RWPE1 (cell line): ENCODE results near the gene TOR2A.

Experiments used
- CTCF ChIA-PET: fragments of 350-600 bp; sonication (Branson Sonifier 250); formaldehyde crosslinking; extraction: SDS; loops from one replicate; lab custom pipeline; 2021; lab: Yijun Ruan, JAX
- POLR2A ChIA-PET: fragments of 400-600 bp; formaldehyde crosslinking; extraction: SDS; loops from one replicate; lab custom pipeline; 2020; ENCODE audit warnings: antibody characterized with exemption; ENCODE audit not compliant: low non-redundant PET; lab: Yijun Ruan, JAX
- DNase-seq: peaks from one replicate; pipeline ENCODE4 v3.0.0; 2012; ENCODE audit warnings: low spot score
- H3K27ac ChIP-seq: fragments of 450-650 bp; 2 replicates; pipeline ENCODE4 v1.5.1; 2017
- CTCF ChIP-seq: fragments of 450-650 bp; conservative IDR thresholded peaks from 2 replicates; pipeline ENCODE4 v1.5.1; 2017; ENCODE audit warnings: low read depth, mild to moderate bottlenecking

The TOR2A gene

GRCh38 chr9:127708952-127709587 is 26.0 kb downstream of the TOR2A start:
- no peak overlapping the region for H3K27ac ChIP-seq
- no peak for TF ChIP-seq CTCF
- POLR2A ChIA-PET, result no interaction called here
- CTCF ChIA-PET, result interaction anchor here (0.8 kb wide), 1 partner anchor 25 kb away, joined by 3 read pairs; the partner anchor contains the start of gene TOR2A
- no peak for DNase-seq

- ChIA-PET CTCF (interaction anchor here (1.9 kb wide), 1 partner anchor 27 kb away, joined by 9 read pairs; the partner anchor contains the start of gene TOR2A), POLR2A (no interaction called here)
- TF ChIP-seq CTCF, result no peak
- H3K27ac ChIP-seq, result no peak overlapping the region
- no peak for DNase-seq
These were observed 27.3 kb downstream of the TOR2A start for GRCh38 chr9:127707766-127708165.

- CTCF ChIA-PET, result interaction anchor here (1.0 to 1.9 kb wide), 2 partner anchors 9 to 28 kb away, joined by 3 to 9 read pairs; partner anchors contain the start of genes PTRH1, TOR2A and TTC16
These were observed 28.3 kb downstream of the TOR2A start, which contains the start of gene CFAP157 for GRCh38 chr9:127706836-127707241. Gene CFAP157, plus strand, starts transcription at chr9:127706988. Its CDS starts 44 bp downstream, at chr9:127707032.

GRCh38 chr9:127705577-127706379 is 29.3 kb downstream of the TOR2A start:
- no peak for TF ChIP-seq CTCF
- ChIA-PET CTCF (interaction anchor here (0.7 to 1.9 kb wide), 3 partner anchors 9 to 29 kb away, joined by 3 to 9 read pairs (median 3); partner anchors contain the start of genes PTRH1, TOR2A and TTC16), POLR2A (interaction anchor here (0.6 kb wide), 2 partner anchors 11 to 393 kb away, joined by 3 read pairs; no protein-coding TSS in a partner anchor)
- no peak for DNase-seq
- no peak overlapping the region for H3K27ac ChIP-seq

More at GRCh38 chr9:127706836-127707241, 28.3 kb downstream of the TOR2A start, which contains the start of gene CFAP157:
- DNase-seq, result peak; percentile 59
- TF ChIP-seq CTCF, result no peak
- POLR2A ChIA-PET, result no interaction called here
- H3K27ac ChIP-seq, result peak within 1 kb of the TSS; percentile 4; the same call in 1 of the 2 replicates

GRCh38 chr9:127703289-127703946 is 31.7 kb downstream of the TOR2A start:
- no peak for DNase-seq
- TF ChIP-seq CTCF, result no peak
- CTCF ChIA-PET, result interaction anchor here (1.5 kb wide), 1 partner anchor 10 kb away, joined by 3 read pairs; no protein-coding TSS in a partner anchor
- POLR2A ChIA-PET, result interaction anchor here (0.7 kb wide), 1 partner anchor 99 kb away, joined by 3 read pairs; no protein-coding TSS in a partner anchor
- H3K27ac ChIP-seq, result no peak overlapping the region
